Activated naive CD8-positive, alpha-beta T cell treated with anti-CD3 and anti-CD28 coated beads, Interleukin-2, amount 50 U/mL, for 24 hours (primary cell): ENCODE measurements around the gene ZNF330.
"Not testable (repeated sequence)": the region's sequence is repeated elsewhere in the genome, so short reads cannot be mapped to it uniquely, and the experiment has no call there.

ENCODE experiments used
- ATAC-seq: fragments of 150-1000 bp; cut with Tn5 transposase; one replicate; pipeline ENCODE4 v1.10.0; 2021
- DNase-seq: peaks from one replicate; pipeline ENCODE4 v3.0.0; 2021
- H3K27ac Mint-ChIP-seq: one replicate; pipeline ENCODE4 v1.8.0; 2021; ENCODE audit warnings: mild to moderate bottlenecking, mixed read lengths
- H3K27me3 Mint-ChIP-seq: one replicate; pipeline ENCODE4 v1.8.0; 2021; ENCODE audit warnings: mixed read lengths
- H3K36me3 Mint-ChIP-seq: one replicate; pipeline ENCODE4 v1.8.0; 2021; ENCODE audit warnings: low read depth, mixed read lengths
- H3K4me1 Mint-ChIP-seq: one replicate; pipeline ENCODE4 v1.8.0; 2021; ENCODE audit warnings: mixed read lengths
- H3K4me3 Mint-ChIP-seq: one replicate; pipeline ENCODE4 v1.8.0; 2021; ENCODE audit warnings: mild to moderate bottlenecking, moderate library complexity, mixed read lengths
- H3K9me3 Mint-ChIP-seq: one replicate; pipeline ENCODE4 v1.8.0; 2021; ENCODE audit warnings: mixed read lengths

The ZNF330 gene

GRCh38 chr4:141215030-141215429 is 5.7 kb upstream of the ZNF330 start:
- no peaks in the 10 kb centered on the region for H3K9me3 Mint-ChIP-seq
- H3K4me1 Mint-ChIP-seq = peaks cover 2% of the 10 kb centered on the region
- H3K36me3 Mint-ChIP-seq = no peaks in the 10 kb centered on the region
- DNase-seq = no peak
- no peak overlapping the region for H3K27ac Mint-ChIP-seq
- no peak overlapping the region for H3K4me3 Mint-ChIP-seq
- H3K27me3 Mint-ChIP-seq = peaks cover 7% of the 10 kb centered on the region
- ATAC-seq = no peak

DNA sequence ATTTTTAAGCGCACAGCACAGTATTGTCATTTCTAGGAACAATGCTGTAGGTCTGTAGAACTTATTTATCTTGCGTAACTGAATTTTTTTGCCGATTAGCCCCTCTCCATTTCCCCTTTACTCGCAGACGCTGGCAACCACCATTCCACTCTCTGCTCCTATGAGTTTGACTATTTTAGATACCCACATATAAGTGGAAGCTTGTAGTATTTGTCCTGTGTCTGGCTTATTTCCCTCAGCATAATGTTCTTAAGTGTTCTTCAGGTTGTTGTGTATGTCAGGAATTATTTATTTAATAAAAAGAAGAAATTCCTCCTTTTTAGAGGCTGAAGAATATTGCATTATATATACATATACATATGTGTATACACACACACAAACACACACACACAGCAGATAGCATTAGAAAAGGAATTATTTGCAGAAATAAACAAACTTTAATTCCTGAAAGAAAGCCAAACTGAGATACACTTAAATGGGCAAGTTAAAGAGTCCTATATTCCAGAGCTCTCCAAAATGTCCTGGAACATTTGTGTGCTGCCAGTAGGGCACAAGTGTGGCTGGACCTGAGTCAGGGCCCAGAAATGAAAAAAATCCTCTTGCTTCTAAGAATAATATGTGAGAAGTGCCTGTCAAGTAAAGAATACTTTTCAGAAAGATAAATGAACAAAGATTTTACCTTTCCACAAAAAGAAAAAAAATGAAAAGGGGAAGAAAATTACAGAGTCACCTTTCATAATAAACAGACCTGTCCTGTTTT is 4.5 kb upstream of the ZNF330 start:
- no peak for ATAC-seq
- H3K4me1 Mint-ChIP-seq = peaks cover 9% of the 10 kb centered on the region

GRCh38 chr4:141220271-141220670 is 424 bp upstream of the ZNF330 start:
- no peak for DNase-seq
- H3K36me3 Mint-ChIP-seq = peaks cover 23% of the 10 kb centered on the region
- H3K9me3 Mint-ChIP-seq = no peaks in the 10 kb centered on the region
- H3K27me3 Mint-ChIP-seq = peaks cover 1% of the 10 kb centered on the region
- no peak for ATAC-seq
- peaks cover 32% of the 10 kb centered on the region for H3K4me1 Mint-ChIP-seq
- H3K4me3 Mint-ChIP-seq = peak overlapping the region; percentile 93
- peak overlapping the region; percentile 94 for H3K27ac Mint-ChIP-seq

More for the DNA sequence above, 4.5 kb upstream of the ZNF330 start:
- Mint-ChIP-seq H3K36me3 (no peaks in the 10 kb centered on the region), H3K4me3 (no peak overlapping the region), H3K27me3 (peaks cover 7% of the 10 kb centered on the region), H3K9me3 (no peaks in the 10 kb centered on the region), H3K27ac (no peak overlapping the region)
- DNase-seq = no peak

DNA sequence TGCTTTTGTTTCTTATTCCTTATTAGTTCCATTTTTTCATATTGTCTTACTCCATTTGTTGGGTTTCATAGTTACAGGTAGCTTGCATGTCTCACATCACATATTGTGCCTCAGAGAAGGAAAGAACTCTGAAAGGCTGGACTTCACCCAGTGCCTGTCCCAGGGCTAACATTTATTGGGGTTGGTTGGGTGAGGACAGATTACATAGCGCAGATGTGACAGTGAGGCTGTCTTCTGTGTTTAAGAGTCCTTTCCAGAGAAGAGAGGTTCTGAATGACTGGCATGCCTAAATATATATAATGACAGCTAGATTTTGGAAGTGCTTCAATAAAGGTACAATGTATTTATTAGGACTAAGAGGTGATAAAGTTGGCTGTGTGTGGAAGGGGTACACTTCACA is 2.7 kb downstream of the ZNF330 start:
- no peaks in the 10 kb centered on the region for H3K9me3 Mint-ChIP-seq
- peaks cover 32% of the 10 kb centered on the region for H3K4me1 Mint-ChIP-seq
- H3K27me3 Mint-ChIP-seq = peaks cover 1% of the 10 kb centered on the region
- H3K36me3 Mint-ChIP-seq = peaks cover 44% of the 10 kb centered on the region
- no peak overlapping the region for H3K27ac Mint-ChIP-seq
- ATAC-seq = no peak
- DNase-seq = no peak
- H3K4me3 Mint-ChIP-seq = no peak overlapping the region

DNA sequence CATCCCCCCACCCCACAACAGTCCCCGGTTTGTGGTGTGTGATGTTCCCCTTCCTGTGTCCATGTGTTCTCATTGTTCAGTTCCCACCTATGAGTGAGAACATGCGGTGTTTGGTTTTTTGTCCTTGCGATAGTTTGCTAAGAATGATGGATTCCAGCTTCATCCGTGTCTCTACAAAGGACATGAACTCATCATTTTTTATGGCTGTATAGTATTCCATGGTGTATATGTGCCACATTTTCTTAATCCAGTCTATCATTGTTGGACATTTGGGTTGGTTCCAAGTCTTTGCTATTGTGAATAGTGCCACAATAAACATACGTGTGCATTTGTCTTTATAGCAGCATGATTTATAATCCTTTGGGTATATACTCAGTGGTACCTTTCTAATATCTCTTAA is 6.6 kb downstream of the ZNF330 start:
- not testable (repeated sequence) for DNase-seq, H3K4me3 Mint-ChIP-seq, H3K9me3 Mint-ChIP-seq, H3K27ac Mint-ChIP-seq, H3K27me3 Mint-ChIP-seq, ATAC-seq
- Mint-ChIP-seq H3K36me3 (peaks cover 66% of the 10 kb centered on the region), H3K4me1 (peaks cover 22% of the 10 kb centered on the region)

- Mint-ChIP-seq H3K9me3 (no peaks in the 10 kb centered on the region), H3K27ac (peak overlapping the region; percentile 33)
Measured at GRCh38 chr4:141229408-141230101, 8.9 kb downstream of the ZNF330 start.

GRCh38 chr4:141233673-141234072 is 13.0 kb downstream of the ZNF330 start:
- peak overlapping the region; percentile 1 for H3K27ac Mint-ChIP-seq
- peaks cover 46% of the 10 kb centered on the region for H3K36me3 Mint-ChIP-seq

More at GRCh38 chr4:141229408-141230101, 8.9 kb downstream of the ZNF330 start:
- ATAC-seq = no peak
- H3K36me3 Mint-ChIP-seq = peaks cover 63% of the 10 kb centered on the region
- no peak overlapping the region for H3K4me3 Mint-ChIP-seq
- DNase-seq = no peak
- H3K27me3 Mint-ChIP-seq = no peaks in the 10 kb centered on the region
- peaks cover 7% of the 10 kb centered on the region for H3K4me1 Mint-ChIP-seq

DNA sequence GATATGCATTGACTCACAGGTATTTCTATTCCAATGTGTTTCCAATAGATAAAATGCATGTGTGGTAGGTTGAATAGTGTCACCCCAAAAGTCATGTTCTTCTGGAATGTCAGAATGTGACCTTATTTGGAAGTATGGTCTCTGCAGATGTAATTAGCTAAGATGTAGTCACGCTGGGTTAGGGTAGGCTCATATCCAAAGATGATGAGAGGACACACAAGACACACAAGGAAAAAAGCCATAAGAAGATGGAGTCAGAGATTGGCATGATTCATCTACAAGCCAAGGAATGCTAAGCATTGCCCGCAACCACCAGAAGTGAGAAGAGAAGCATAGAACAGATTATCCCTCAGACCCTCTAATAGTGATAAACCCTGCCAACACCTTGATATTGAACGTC is 17.5 kb downstream of the ZNF330 start:
- Mint-ChIP-seq H3K27me3 (no peaks in the 10 kb centered on the region), H3K4me1 (no peaks in the 10 kb centered on the region), H3K36me3 (peaks cover 21% of the 10 kb centered on the region), H3K9me3 (no peaks in the 10 kb centered on the region), H3K27ac (no peak overlapping the region), H3K4me3 (no peak overlapping the region)
- no peak for DNase-seq
- no peak for ATAC-seq

More at GRCh38 chr4:141233673-141234072, 13.0 kb downstream of the ZNF330 start:
- ATAC-seq (no peak), DNase-seq (no peak)
- no peaks in the 10 kb centered on the region for H3K9me3 Mint-ChIP-seq
- H3K27me3 Mint-ChIP-seq = no peaks in the 10 kb centered on the region
- peaks cover 7% of the 10 kb centered on the region for H3K4me1 Mint-ChIP-seq
- no peak overlapping the region for H3K4me3 Mint-ChIP-seq

GRCh38 chr4:141240259-141240658 is 19.6 kb downstream of the ZNF330 start:
- Mint-ChIP-seq H3K4me3 (no peak overlapping the region), H3K36me3 (peaks cover 7% of the 10 kb centered on the region), H3K27me3 (peaks cover 4% of the 10 kb centered on the region), H3K9me3 (no peaks in the 10 kb centered on the region), H3K27ac (no peak overlapping the region), H3K4me1 (no peaks in the 10 kb centered on the region)
- DNase-seq (no peak), ATAC-seq (no peak)

- ATAC-seq = no peak
- Mint-ChIP-seq H3K4me3 (no peak overlapping the region), H3K27ac (no peak overlapping the region), H3K27me3 (peaks cover 5% of the 10 kb centered on the region), H3K36me3 (peaks cover 3% of the 10 kb centered on the region), H3K9me3 (no peaks in the 10 kb centered on the region), H3K4me1 (no peaks in the 10 kb centered on the region)
- no peak for DNase-seq
Measured at GRCh38 chr4:141240671-141241070, 20.0 kb downstream of the ZNF330 start.

DNA sequence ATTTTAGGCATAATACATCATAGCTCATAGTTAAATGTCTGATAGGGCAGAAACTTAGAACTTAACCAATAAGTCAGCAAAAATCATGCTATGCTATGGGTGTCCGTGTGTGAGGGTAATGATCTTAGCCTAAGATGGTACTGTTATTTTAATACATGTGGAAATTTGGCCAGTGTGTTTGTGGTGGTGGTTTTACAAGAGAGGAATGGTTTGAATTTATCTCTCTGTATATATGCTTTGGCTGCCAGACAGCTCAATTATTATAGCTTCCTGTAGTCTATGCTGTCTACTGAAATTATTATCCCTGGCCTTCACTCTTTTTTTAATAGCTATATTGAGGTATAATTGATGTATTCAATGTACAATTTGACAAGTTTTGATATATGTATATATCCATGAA is 21.3 kb downstream of the ZNF330 start:
- Mint-ChIP-seq H3K4me3 (no peak overlapping the region), H3K27ac (no peak overlapping the region), H3K4me1 (peaks cover 6% of the 10 kb centered on the region), H3K36me3 (no peaks in the 10 kb centered on the region), H3K27me3 (peaks cover 5% of the 10 kb centered on the region), H3K9me3 (no peaks in the 10 kb centered on the region)
- no peak for DNase-seq
- no peak for ATAC-seq

DNA sequence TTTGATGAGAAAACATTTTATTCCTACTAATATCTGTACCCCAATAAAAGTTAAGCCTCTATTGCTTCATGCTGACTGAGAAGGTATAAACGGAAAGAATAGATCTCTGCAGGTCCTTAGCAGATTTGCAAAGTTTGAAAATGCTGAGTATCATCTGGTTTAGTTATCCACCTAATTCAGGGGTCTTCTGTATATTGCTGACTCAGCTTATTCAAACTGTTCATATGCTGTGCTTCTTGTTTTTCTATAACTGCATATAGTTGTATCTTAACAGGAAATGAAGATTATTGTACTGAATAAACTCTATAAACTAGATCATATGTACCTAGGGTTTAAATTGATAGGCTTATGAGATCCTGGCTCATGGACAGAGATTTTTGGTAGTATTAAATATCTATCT is 23.7 kb downstream of the ZNF330 start:
- Mint-ChIP-seq H3K9me3 (no peaks in the 10 kb centered on the region), H3K4me3 (no peak overlapping the region), H3K4me1 (peaks cover 6% of the 10 kb centered on the region), H3K27ac (no peak overlapping the region), H3K27me3 (peaks cover 5% of the 10 kb centered on the region), H3K36me3 (no peaks in the 10 kb centered on the region)
- no peak for DNase-seq
- no peak for ATAC-seq

- Mint-ChIP-seq H3K4me3 (no peak overlapping the region), H3K9me3 (no peaks in the 10 kb centered on the region), H3K4me1 (peaks cover 6% of the 10 kb centered on the region), H3K27ac (no peak overlapping the region), H3K36me3 (no peaks in the 10 kb centered on the region), H3K27me3 (peaks cover 5% of the 10 kb centered on the region)
- DNase-seq (no peak), ATAC-seq (no peak)
Measured at GRCh38 chr4:141246243-141246642, 25.5 kb downstream of the ZNF330 start.

DNA sequence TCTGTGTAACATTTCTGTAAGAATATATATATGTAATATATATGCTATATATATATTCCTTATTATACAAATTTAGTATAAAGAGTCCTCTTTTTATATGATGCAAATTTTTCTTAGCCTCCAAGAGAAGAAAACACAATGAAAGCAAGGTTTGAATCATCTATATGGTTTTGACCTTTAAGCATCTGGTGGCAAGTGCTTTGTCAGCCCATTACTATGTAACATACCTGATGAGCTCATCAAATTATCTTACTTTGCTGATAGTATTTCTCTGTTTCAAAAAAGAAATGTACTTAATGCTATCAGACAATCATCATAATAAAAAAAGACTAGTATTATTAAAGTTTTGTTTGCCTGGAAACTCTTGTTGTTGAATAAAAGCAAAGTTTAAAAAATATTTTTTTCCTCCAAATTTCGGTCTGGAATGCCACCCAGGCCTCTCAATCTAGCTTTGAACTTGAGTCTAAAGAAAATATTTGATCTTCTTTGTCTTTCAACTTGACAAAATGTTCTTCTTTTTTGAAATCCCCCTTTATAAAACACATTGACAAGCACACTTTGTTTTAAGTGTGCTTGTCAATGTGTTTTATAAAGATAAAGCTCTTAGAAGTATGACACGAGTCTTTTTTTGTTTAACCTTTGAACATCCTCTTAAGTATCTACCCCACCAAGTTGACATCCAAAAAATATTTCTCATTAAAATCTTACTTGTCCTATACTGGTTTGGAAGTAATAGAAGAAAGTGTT is 26.2 kb downstream of the ZNF330 start:
- H3K4me1 Mint-ChIP-seq = peaks cover 6% of the 10 kb centered on the region
- no peak for ATAC-seq
- DNase-seq = no peak
- no peaks in the 10 kb centered on the region for H3K9me3 Mint-ChIP-seq
- no peaks in the 10 kb centered on the region for H3K36me3 Mint-ChIP-seq
- H3K4me3 Mint-ChIP-seq = no peak overlapping the region
- H3K27me3 Mint-ChIP-seq = peaks cover 5% of the 10 kb centered on the region
- no peak overlapping the region for H3K27ac Mint-ChIP-seq

DNA sequence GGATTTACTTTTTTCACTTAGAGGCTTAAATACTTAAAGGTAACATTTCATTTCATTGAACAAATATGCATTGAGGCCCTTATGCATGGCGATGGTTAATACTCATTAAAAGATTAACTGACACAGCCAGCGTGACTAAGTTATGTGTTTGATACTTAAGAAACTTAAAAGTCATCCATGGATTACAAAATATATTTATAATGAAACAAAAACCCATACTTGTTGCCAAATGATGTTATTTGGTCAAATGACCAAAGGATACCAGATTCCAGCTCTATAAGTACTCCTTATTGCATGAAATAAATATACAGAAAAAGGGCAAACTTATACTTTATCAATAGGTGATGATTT is 26.7 kb downstream of the ZNF330 start:
- ATAC-seq = no peak
- no peak overlapping the region for H3K27ac Mint-ChIP-seq
- H3K36me3 Mint-ChIP-seq = no peaks in the 10 kb centered on the region
- no peak overlapping the region for H3K4me3 Mint-ChIP-seq
- no peaks in the 10 kb centered on the region for H3K9me3 Mint-ChIP-seq
- H3K27me3 Mint-ChIP-seq = peaks cover 5% of the 10 kb centered on the region
- peaks cover 6% of the 10 kb centered on the region for H3K4me1 Mint-ChIP-seq
- no peak for DNase-seq
